Measurements from ENCODE around the gene POU6F2.

DNA sequence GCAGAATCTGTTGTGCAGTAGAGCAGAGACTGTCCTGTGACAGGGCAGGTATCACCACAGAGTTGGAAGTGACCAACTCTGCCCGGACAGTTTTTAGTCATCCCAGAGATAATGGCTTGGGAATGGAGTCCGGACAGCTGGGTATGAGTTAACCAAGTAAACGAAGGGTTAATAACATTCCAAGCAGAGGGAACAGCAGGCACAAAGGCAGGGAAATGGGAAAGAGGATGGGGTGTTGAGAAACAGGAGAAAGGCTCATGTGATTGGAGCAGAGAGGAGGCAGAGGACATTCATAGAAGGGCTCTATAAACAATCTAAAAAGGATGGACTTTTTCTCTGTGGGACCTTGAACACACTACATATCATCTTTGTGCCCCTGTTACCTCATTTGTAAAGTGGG is 456.3 kb downstream of the POU6F2 start:
- TF ChIP-seq, protein P1, sequence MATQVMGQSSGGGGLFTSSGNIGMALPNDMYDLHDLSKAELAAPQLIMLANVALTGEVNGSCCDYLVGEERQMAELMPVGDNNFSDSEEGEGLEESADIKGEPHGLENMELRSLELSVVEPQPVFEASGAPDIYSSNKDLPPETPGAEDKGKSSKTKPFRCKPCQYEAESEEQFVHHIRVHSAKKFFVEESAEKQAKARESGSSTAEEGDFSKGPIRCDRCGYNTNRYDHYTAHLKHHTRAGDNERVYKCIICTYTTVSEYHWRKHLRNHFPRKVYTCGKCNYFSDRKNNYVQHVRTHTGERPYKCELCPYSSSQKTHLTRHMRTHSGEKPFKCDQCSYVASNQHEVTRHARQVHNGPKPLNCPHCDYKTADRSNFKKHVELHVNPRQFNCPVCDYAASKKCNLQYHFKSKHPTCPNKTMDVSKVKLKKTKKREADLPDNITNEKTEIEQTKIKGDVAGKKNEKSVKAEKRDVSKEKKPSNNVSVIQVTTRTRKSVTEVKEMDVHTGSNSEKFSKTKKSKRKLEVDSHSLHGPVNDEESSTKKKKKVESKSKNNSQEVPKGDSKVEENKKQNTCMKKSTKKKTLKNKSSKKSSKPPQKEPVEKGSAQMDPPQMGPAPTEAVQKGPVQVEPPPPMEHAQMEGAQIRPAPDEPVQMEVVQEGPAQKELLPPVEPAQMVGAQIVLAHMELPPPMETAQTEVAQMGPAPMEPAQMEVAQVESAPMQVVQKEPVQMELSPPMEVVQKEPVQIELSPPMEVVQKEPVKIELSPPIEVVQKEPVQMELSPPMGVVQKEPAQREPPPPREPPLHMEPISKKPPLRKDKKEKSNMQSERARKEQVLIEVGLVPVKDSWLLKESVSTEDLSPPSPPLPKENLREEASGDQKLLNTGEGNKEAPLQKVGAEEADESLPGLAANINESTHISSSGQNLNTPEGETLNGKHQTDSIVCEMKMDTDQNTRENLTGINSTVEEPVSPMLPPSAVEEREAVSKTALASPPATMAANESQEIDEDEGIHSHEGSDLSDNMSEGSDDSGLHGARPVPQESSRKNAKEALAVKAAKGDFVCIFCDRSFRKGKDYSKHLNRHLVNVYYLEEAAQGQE (IDR thresholded peaks at IDR 0.05; ENCODE audit: insufficient replicate concordance, low read depth) = no peak
- TF ChIP-seq, protein P2, sequence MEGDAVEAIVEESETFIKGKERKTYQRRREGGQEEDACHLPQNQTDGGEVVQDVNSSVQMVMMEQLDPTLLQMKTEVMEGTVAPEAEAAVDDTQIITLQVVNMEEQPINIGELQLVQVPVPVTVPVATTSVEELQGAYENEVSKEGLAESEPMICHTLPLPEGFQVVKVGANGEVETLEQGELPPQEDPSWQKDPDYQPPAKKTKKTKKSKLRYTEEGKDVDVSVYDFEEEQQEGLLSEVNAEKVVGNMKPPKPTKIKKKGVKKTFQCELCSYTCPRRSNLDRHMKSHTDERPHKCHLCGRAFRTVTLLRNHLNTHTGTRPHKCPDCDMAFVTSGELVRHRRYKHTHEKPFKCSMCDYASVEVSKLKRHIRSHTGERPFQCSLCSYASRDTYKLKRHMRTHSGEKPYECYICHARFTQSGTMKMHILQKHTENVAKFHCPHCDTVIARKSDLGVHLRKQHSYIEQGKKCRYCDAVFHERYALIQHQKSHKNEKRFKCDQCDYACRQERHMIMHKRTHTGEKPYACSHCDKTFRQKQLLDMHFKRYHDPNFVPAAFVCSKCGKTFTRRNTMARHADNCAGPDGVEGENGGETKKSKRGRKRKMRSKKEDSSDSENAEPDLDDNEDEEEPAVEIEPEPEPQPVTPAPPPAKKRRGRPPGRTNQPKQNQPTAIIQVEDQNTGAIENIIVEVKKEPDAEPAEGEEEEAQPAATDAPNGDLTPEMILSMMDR (IDR thresholded peaks at IDR 0.05; ENCODE audit: insufficient read depth, low read length) = no peak
- TF ChIP-seq POLR2AphosphoS5 (IDR thresholded peaks at IDR 0.05; ENCODE audit: low read depth) = no peak
- no peak for TF ChIP-seq GABPA (IDR thresholded peaks at IDR 0.05; ENCODE audit: low read depth)
- no peak for TF ChIP-seq SPI1 (IDR thresholded peaks at IDR 0.05; ENCODE audit: borderline replicate concordance, low read depth)

Data from HL-60 (cell line).